ENCODE data around the gene GATC. TPM values are rescaled to one million over a fixed set of nuclear protein-coding genes. Genes with fewer than 3 reads are reported as not detected.
A peak's percentile ranks its signal among the peaks of the same experiment; 100 is the strongest.

Gene GATC
- total RNA-seq, 1 donor from 2014 or later = 18.8 TPM

GRCh38 chr12:120425797-120426196 is 20.4 kb upstream of the GATC start:
- no peaks in the 10 kb centered on the region for H3K36me3 Mint-ChIP-seq (ENCODE audit: low read depth)
- no peak for TF ChIP-seq CTCF (IDR thresholded peaks at IDR 0.05)
- H3K9me3 Mint-ChIP-seq (ENCODE audit: low read depth) = no peaks in the 10 kb centered on the region
- no peaks in the 10 kb centered on the region for H3K27me3 Mint-ChIP-seq (ENCODE audit: low read depth)
- no peak for DNase-seq (ENCODE audit: low spot score)
- H3K4me1 Mint-ChIP-seq (ENCODE audit: low read depth) = peaks cover 2% of the 10 kb centered on the region
- H3K27ac Mint-ChIP-seq (ENCODE audit: unreplicated experiment) = no peak overlapping the region
- no peak overlapping the region for H3K4me3 Mint-ChIP-seq (ENCODE audit: unreplicated experiment)

- H3K27ac Mint-ChIP-seq (ENCODE audit: unreplicated experiment) = no peak overlapping the region
- peaks cover 2% of the 10 kb centered on the region for H3K4me1 Mint-ChIP-seq (ENCODE audit: low read depth)
These were observed 17.5 kb upstream of the GATC start for GRCh38 chr12:120428597-120429229.

GRCh38 chr12:120429368-120429767 is 16.9 kb upstream of the GATC start:
- DNase-seq (ENCODE audit: low spot score) = peak; percentile 14
- no peak overlapping the region for H3K27ac Mint-ChIP-seq (ENCODE audit: unreplicated experiment)
- no peaks in the 10 kb centered on the region for H3K36me3 Mint-ChIP-seq (ENCODE audit: low read depth)
- no peak for TF ChIP-seq CTCF (IDR thresholded peaks at IDR 0.05)
- no peak overlapping the region for H3K4me3 Mint-ChIP-seq (ENCODE audit: unreplicated experiment)
- no peaks in the 10 kb centered on the region for H3K9me3 Mint-ChIP-seq (ENCODE audit: low read depth)
- H3K27me3 Mint-ChIP-seq (ENCODE audit: low read depth) = no peaks in the 10 kb centered on the region
- peaks cover 2% of the 10 kb centered on the region for H3K4me1 Mint-ChIP-seq (ENCODE audit: low read depth)

More at GRCh38 chr12:120428597-120429229, 17.5 kb upstream of the GATC start:
- no peaks in the 10 kb centered on the region for H3K36me3 Mint-ChIP-seq (ENCODE audit: low read depth)
- H3K4me3 Mint-ChIP-seq (ENCODE audit: unreplicated experiment) = no peak overlapping the region
- no peak for DNase-seq (ENCODE audit: low spot score)
- no peaks in the 10 kb centered on the region for H3K9me3 Mint-ChIP-seq (ENCODE audit: low read depth)
- no peak for TF ChIP-seq CTCF (IDR thresholded peaks at IDR 0.05)
- H3K27me3 Mint-ChIP-seq (ENCODE audit: low read depth) = no peaks in the 10 kb centered on the region

- TF ChIP-seq CTCF (IDR thresholded peaks at IDR 0.05) = no peak
- no peak overlapping the region for H3K27ac Mint-ChIP-seq (ENCODE audit: unreplicated experiment)
- H3K4me3 Mint-ChIP-seq (ENCODE audit: unreplicated experiment) = no peak overlapping the region
- H3K9me3 Mint-ChIP-seq (ENCODE audit: low read depth) = no peaks in the 10 kb centered on the region
- no peak for DNase-seq (ENCODE audit: low spot score)
- peaks cover 9% of the 10 kb centered on the region for H3K4me1 Mint-ChIP-seq (ENCODE audit: low read depth)
- H3K36me3 Mint-ChIP-seq (ENCODE audit: low read depth) = no peaks in the 10 kb centered on the region
- no peaks in the 10 kb centered on the region for H3K27me3 Mint-ChIP-seq (ENCODE audit: low read depth)
These were observed 13.3 kb upstream of the GATC start for GRCh38 chr12:120432772-120433525.

GRCh38 chr12:120437735-120438494 is 8.3 kb upstream of the GATC start, which contains the start of gene COX6A1:
Gene COX6A1, plus strand, starts transcription at chr12:120438113. Its CDS starts 14 bp downstream, at chr12:120438127.
- Mint-ChIP-seq H3K9me3 (ENCODE audit: low read depth) (no peaks in the 10 kb centered on the region), H3K4me3 (ENCODE audit: unreplicated experiment) (peak within 1 kb of the TSS; percentile 90), H3K36me3 (ENCODE audit: low read depth) (peaks cover 4% of the 10 kb centered on the region), H3K4me1 (ENCODE audit: low read depth) (peaks cover 25% of the 10 kb centered on the region), H3K27me3 (ENCODE audit: low read depth) (no peaks in the 10 kb centered on the region), H3K27ac (ENCODE audit: unreplicated experiment) (peak within 1 kb of the TSS; percentile 76)
- peak; percentile 98 for DNase-seq (ENCODE audit: low spot score)
- TF ChIP-seq CTCF (IDR thresholded peaks at IDR 0.05) = no peak

All from chondrocyte (in vitro differentiated cells).